ENCODE data around the gene ZCCHC14. TPM values are rescaled to one million over a fixed set of nuclear protein-coding genes. Genes with fewer than 3 reads are reported as not detected.
A peak's percentile ranks its signal among the peaks of the same experiment; 100 is the strongest.

Gene ZCCHC14
- total and polyA plus RNA-seq, 2 of the 13 experiments (the other 11 are each of a cell fraction or from before 2014, with no cell fraction given) = 12.4 to 12.5 TPM

DNA sequence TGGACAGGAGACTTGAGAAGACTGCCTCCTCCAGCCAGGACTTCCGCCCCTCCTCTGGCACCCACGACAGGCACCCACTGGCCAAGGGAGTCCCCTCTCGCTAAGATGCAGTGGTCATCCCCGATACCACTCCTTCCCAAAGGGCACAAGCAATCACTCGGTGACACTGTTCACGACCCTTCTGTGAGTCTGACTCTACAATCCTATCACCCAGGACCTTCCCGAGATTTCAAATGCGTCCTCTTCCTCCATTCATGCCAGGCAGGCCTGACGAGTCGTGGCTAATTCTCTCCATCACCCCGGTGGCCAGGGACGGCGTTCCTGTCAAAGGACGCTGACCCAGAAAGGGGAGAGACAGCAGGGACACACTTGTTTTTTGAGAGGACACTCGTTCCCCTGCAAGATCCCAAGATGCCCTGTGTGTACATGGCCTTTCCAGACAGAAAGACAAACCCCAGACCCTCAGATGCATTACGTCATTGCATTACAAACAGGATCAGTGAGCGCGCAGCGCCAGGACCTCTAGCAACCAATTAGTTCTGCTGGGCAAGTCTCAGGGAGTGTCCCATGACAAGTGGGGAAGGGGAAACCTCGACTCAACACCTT lies 121.5 kb downstream of the ZCCHC14 start (continued):
- TF ChIP-seq, protein P1, sequence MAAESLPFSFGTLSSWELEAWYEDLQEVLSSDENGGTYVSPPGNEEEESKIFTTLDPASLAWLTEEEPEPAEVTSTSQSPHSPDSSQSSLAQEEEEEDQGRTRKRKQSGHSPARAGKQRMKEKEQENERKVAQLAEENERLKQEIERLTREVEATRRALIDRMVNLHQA (CRISPR knock-in tag; IDR thresholded peaks at IDR 0.05) = no peak
- TF ChIP-seq, protein P2, sequence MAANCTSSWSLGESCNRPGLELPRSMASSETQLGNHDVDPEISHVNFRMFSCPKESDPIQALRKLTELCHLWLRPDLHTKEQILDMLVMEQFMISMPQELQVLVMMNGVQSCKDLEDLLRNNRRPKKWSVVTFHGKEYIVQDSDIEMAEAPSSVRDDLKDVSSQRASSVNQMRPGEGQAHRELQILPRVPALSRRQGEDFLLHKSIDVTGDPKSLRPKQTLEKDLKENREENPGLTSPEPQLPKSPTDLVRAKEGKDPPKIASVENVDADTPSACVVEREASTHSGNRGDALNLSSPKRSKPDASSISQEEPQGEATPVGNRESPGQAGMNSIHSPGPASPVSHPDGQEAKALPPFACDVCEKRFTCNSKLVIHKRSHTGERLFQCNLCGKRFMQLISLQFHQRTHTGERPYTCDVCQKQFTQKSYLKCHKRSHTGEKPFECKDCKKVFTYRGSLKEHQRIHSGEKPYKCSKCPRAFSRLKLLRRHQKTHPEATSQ (CRISPR knock-in tag; IDR thresholded peaks at IDR 0.05; ENCODE audit: borderline replicate concordance) = no peak
- TF ChIP-seq, protein P3, sequence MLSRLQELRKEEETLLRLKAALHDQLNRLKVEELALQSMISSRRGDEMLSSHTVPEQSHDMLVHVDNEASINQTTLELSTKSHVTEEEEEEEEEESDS (CRISPR knock-in tag; IDR thresholded peaks at IDR 0.05; ENCODE audit: borderline replicate concordance) = no peak
- TF ChIP-seq ATF7 (IDR thresholded peaks at IDR 0.05) = peak; percentile 48
- no peak for TF ChIP-seq ATF7 (CRISPR knock-in tag; IDR thresholded peaks at IDR 0.05)

DNA sequence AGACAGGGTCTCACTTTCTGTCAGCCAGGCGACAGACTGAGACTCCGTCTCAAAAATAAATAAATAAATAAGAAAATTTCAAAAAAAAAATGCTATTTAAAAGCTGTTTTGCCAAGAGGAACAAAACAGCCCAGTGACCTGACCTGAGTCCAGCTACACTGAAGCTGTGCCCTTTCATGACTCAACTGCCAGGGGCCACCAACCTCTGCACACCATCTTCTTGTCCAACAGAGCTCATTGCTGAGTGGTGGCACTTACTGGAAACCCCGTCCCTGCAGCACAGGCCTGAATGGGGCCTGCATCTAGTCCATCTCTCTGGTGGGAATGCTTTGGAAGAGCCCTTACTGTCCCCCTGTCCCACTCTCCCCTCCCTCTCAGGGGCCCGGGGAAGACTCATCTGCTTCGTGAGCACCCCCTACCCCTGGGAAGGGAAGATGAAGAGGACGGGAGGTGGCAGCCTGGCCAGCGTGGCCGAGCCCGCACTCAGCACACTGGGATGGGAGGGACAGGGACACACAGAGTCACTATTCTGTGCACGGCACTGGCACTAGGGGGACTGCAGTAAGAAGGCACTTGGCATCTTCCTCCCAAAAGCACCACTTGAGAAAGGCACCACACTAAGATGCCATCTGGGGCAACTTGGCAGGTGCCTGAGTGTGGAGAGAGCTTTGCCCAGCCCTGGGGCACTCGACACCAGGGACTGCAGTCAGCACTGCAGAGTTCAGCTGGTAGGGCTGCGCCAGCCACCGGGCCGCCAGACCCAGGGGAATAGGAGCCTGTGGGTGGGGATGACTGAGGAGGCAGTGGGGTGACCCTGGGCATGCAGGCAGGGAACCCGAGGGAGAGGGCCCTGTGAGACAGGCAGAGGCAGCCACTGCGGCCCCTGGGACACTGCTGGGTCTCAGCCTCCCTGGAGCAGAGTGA lies 122.8 kb downstream of the ZCCHC14 start:
- H3K4me2 ChIP-seq (ENCODE audit: low read depth, low read length) = no peak overlapping the region
- ChIA-PET CTCF (ENCODE audit: low intra/inter-chr PET ratio, low total read pairs) (no interaction called here), POLR2A (interaction anchor here (0.8 to 18.0 kb wide), 5 partner anchors 8 to 24 kb away, joined by 3 to 265 read pairs (median 3); partner anchors contain the start of gene FBXO31)
- no peak overlapping the region for H3K4me3 ChIP-seq (replicated peaks in 1 of 3; ENCODE audit: insufficient read depth in 1 of 3, low read depth in 2 of 3, low read length in 3 of 3)
- FAIRE-seq (no peak), DNase-seq (ENCODE audit: low spot score) (no peak), ATAC-seq (peak; percentile 22)
- no peaks in the 10 kb centered on the region for H3K9me3 ChIP-seq (ENCODE audit: low read length)
- no peaks in the 10 kb centered on the region for H3K27me3 ChIP-seq (ENCODE audit: control insufficient read depth in 1 of 2, insufficient read depth in 2 of 2, low read length in 2 of 2)
- 93% methylated on average over 15 of the region's 16 CpGs for WGBS (ENCODE audit: low lambda C conversion rate)
- no TSS peak for BruUV-seq (replicated peaks)
- peaks cover 98% of the 10 kb centered on the region for H3K79me2 ChIP-seq (ENCODE audit: insufficient read depth, low read length)
- in situ Hi-C loops (cut with HindIII; ENCODE audit: extremely low pct_ligation_motif_present, low pct_unique_long_range_greater_than_20kb) = no loop called here
- peaks cover 40 to 87% of the 10 kb centered on the region in 2 experiments for H3K36me3 ChIP-seq (replicated peaks in 1 of 2; ENCODE audit: control insufficient read depth in 1 of 2, insufficient read depth in 2 of 2, low read length in 2 of 2)
- intact Hi-C loops (cut with micrococcal nuclease; ENCODE audit: unreplicated experiment) = loop anchor here (2.0 kb wide), 1 partner anchor 15 kb away; no protein-coding TSS in a partner anchor
- H2AFZ ChIP-seq (ENCODE audit: low read length) = no peak overlapping the region
- H3K27ac ChIP-seq (ENCODE audit: extremely low read length, insufficient read depth, low read length) = no peak overlapping the region
- H3K9ac ChIP-seq (ENCODE audit: insufficient read depth, low read depth, low read length) = no peak overlapping the region
- peaks cover 86% of the 10 kb centered on the region for H3K4me1 ChIP-seq (ENCODE audit: insufficient read depth, low read length)
- peaks cover 99% of the 10 kb centered on the region for H4K20me1 ChIP-seq (ENCODE audit: insufficient read depth, low read length)
- no peak for TF ChIP-seq ETV6 (CRISPR knock-in tag; conservative IDR thresholded peaks at IDR 0.05)
- TF ChIP-seq, protein P4, sequence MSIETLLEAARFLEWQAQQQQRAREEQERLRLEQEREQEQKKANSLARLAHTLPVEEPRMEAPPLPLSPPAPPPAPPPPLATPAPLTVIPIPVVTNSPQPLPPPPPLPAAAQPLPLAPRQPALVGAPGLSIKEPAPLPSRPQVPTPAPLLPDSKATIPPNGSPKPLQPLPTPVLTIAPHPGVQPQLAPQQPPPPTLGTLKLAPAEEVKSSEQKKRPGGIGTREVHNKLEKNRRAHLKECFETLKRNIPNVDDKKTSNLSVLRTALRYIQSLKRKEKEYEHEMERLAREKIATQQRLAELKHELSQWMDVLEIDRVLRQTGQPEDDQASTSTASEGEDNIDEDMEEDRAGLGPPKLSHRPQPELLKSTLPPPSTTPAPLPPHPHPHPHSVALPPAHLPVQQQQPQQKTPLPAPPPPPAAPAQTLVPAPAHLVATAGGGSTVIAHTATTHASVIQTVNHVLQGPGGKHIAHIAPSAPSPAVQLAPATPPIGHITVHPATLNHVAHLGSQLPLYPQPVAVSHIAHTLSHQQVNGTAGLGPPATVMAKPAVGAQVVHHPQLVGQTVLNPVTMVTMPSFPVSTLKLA (IDR thresholded peaks at IDR 0.05) = no peak
- TF ChIP-seq ZNF567 (CRISPR knock-in tag; IDR thresholded peaks at IDR 0.05; ENCODE audit: borderline replicate concordance) = no peak
- TF ChIP-seq, protein P5, sequence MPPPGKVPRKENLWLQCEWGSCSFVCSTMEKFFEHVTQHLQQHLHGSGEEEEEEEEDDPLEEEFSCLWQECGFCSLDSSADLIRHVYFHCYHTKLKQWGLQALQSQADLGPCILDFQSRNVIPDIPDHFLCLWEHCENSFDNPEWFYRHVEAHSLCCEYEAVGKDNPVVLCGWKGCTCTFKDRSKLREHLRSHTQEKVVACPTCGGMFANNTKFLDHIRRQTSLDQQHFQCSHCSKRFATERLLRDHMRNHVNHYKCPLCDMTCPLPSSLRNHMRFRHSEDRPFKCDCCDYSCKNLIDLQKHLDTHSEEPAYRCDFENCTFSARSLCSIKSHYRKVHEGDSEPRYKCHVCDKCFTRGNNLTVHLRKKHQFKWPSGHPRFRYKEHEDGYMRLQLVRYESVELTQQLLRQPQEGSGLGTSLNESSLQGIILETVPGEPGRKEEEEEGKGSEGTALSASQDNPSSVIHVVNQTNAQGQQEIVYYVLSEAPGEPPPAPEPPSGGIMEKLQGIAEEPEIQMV (CRISPR knock-in tag; IDR thresholded peaks at IDR 0.05; ENCODE audit: low read depth) = no peak
- TF ChIP-seq ZNF724P (CRISPR knock-in tag; IDR thresholded peaks at IDR 0.05; ENCODE audit: borderline replicate concordance) = no peak
- TF ChIP-seq ASH2L (IDR thresholded peaks at IDR 0.05; ENCODE audit: insufficient read length, low read depth, low read length) = no peak

Data from HepG2 (cell line).